GM12873 (cell line): ENCODE results near the gene ADI1.

Source experiments
- CTCF ChIP-seq: IDR thresholded peaks from 2 replicates; pipeline ENCODE4 v1.5.1; 2012; ENCODE audit warnings: low read depth, mild to moderate bottlenecking, moderate library complexity, low read length, control low read depth; ENCODE audit not compliant: insufficient read depth; ENCODE audit errors: missing control alignments

ADI1 gene

DNA sequence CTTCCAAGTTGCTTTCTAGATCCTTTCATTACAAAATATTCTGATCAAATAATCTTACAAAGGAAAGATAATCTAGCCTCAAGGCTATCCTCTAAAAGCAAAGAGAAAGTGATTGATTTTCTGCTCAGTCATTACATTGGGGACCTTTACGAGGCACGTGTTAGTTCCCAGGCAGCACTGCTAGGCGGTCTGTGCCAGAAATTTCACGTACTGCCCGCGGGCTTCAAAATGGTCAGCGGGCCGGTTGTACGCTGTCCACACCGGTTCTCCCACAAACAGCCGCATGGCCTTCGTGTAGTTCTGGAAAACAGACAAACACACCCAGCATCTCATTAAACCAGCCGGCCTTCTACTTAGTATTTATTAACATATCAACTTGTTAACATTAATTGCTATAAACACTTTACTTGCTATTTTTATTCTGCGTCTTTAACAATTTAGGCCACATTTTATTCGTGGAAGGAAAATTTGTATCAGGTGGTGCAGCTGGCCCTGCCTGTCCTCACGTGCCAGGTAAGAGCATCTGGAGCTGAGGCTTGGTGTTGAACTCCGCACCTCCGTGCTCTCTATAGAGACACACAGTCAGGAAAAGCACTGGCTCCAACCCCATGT is 20.4 kb downstream of the ADI1 start:
- no peak for TF ChIP-seq CTCF

DNA sequence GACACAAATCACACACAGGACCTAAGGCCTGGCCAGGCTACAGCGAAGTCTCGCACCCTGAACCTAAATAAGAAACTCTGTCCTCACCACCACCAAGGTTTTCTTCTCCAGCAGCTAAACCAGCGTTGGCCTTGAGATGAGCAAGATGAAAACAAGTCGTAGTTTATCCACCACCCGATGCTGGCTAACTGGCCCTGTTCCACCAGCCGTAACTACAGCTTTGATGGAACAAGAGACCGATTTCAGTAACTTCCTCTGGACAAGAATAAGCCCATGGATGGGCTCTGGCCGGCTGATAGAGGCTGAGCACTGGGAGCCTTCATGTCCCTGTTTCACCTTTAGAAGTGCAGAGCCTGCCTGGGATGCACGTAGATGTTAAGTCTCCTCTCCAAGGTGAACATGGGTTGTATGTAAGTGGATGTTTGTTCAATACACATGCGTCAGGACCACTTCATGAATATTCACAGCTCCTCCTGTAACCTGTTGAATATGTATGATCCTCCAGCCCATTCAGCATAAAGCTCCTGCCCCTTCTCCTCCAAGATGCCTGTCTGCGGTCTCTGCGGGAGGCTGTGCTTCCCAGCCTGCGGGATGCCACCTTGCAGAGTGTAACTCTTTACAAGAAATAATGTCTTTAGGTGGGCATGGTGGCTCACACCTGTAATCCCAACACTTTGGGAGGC is 24.2 kb downstream of the ADI1 start:
- TF ChIP-seq CTCF: no peak

DNA sequence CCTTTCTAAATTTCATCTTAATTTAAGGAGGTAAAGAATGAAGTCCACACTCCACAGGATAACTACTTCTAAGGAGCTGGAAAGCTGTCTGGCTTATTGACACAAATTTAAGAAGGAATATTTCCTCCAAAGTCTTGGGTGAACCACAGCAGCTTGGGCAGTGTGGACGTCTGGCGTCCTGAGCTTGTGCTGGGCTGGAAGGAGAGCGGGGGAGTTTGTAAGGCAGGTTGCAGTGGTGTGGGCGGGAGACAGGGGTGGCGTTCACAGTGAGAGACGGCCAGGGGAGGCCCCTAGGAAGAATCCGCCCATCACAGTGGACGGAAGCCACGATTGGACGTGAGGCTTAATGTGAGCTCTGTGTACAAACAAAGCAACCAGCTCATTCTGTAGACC is 25.7 kb downstream of the ADI1 start:
- TF ChIP-seq CTCF: no peak

DNA sequence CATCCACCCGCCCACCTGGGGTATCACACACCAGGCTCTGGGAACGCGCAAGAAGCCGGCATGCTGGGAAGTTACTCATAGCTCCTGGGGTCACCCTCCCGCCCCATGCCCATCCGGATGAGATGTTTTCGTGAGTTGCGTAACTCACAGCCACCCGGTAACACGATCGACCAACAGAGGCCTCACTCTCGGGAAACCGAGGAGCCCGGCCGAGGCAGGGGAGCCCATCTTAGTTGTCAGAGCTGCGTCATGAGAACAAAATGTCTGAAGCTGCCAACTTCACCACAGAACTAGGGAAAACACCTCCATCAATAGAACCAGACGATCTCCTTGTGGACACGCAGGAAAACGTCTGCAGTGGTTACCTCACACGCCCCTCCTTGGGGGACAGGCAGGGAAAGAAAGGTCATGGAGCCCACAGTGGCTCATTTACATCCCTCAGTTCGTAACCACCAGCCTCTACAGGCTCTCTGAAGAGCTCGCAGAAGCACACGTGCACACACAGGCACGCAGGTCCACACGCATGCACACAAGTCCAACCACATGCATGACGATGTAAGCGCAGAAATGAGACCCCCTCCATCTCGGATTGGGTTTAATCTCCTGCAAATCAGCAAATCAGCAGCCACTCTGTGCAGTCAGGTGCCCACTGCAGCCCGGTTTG is 26.2 kb downstream of the ADI1 start:
- no peak for TF ChIP-seq CTCF

GRCh38 chr2:3491716-3492474 is 27.4 kb downstream of the ADI1 start:
- no peak for TF ChIP-seq CTCF

DNA sequence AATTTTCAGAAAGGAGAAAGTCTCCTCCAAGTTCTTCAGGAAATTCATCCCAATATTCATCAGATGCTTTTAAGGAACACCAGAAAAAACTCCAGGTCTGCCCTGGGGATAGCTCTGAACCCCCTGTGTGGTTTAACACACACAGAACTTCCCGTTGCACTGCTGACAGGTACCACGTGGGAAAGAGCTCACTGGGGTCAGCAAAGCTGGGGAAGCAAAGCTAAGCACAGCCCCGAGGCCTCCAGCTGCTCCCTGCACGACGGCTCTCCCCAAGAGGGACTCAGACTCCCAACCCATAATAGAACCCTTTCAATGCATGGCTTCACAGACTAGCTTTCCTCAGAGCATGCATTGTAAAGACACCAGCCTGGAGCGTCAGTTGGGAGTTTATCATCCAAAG is 28.0 kb downstream of the ADI1 start:
- no peak for TF ChIP-seq CTCF
